ENCODE results near the gene TREML2. TPM values are rescaled to one million over a fixed set of nuclear protein-coding genes. Genes with fewer than 3 reads are reported as not detected.

The TREML2 gene
- total and polyA plus RNA-seq, 2 of the 13 experiments (the other 11 are each of a cell fraction or from before 2014, with no cell fraction given), result not detected

GRCh38 chr6:41186031-41186562 lies 14.9 kb downstream of the TREML2 start:
- Histone ChIP-seq H3K4me2 (ENCODE audit: low read depth, low read length) (no peak overlapping the region), H3K79me2 (ENCODE audit: insufficient read depth, low read length) (no peaks in the 10 kb centered on the region), H4K20me1 (ENCODE audit: insufficient read depth, low read length) (no peaks in the 10 kb centered on the region), H3K27me3 (ENCODE audit: control insufficient read depth in 1 of 2, insufficient read depth in 2 of 2, low read length in 2 of 2) (peaks cover 6 to 27% of the 10 kb centered on the region in 2 experiments; a peak in 4 of 5 replicates), H3K36me3 (replicated peaks in 1 of 2; ENCODE audit: control insufficient read depth in 1 of 2, insufficient read depth in 2 of 2, low read length in 2 of 2) (no peaks in the 10 kb centered on the region), H3K9me3 (ENCODE audit: low read length) (peaks cover 17% of the 10 kb centered on the region), H2AFZ (ENCODE audit: low read length) (no peak overlapping the region), H3K27ac (ENCODE audit: extremely low read length, insufficient read depth, low read length) (no peak overlapping the region), H3K9ac (ENCODE audit: insufficient read depth, low read depth, low read length) (no peak overlapping the region), H3K4me1 (ENCODE audit: insufficient read depth, low read length) (peaks cover under 1% of the 10 kb centered on the region; the same call in 1 of the 2 replicates), H3K4me3 (replicated peaks in 1 of 3; ENCODE audit: insufficient read depth in 1 of 3, low read depth in 2 of 3, low read length in 3 of 3) (no peak overlapping the region)
- intact Hi-C loops (cut with micrococcal nuclease; ENCODE audit: unreplicated experiment), result no loop called here
- CTCF ChIA-PET (ENCODE audit: low intra/inter-chr PET ratio, low total read pairs), result no interaction called here
- WGBS (ENCODE audit: low lambda C conversion rate), result 17% methylated on average over 10 of the region's 10 CpGs
- TF ChIP-seq ZBTB20 (CRISPR knock-in tag; IDR thresholded peaks at IDR 0.05; ENCODE audit: borderline replicate concordance, low read depth), result no peak
- TF ChIP-seq ZNF234 (CRISPR knock-in tag; conservative IDR thresholded peaks at IDR 0.05), result no peak
- TF ChIP-seq ZFP37 (CRISPR knock-in tag; IDR thresholded peaks at IDR 0.05; ENCODE audit: borderline replicate concordance), result no peak
- DNase-seq (ENCODE audit: low spot score) (no peak), ATAC-seq (no peak), FAIRE-seq (no peak)
- in situ Hi-C loops (cut with HindIII; ENCODE audit: extremely low pct_ligation_motif_present, low pct_unique_long_range_greater_than_20kb), result no loop called here
- no TSS peak for BruUV-seq (replicated peaks)
- POLR2A ChIA-PET, result no interaction called here

- Histone ChIP-seq H3K9ac (ENCODE audit: insufficient read depth, low read depth, low read length) (no peak overlapping the region), H3K79me2 (ENCODE audit: insufficient read depth, low read length) (no peaks in the 10 kb centered on the region), H3K27ac (ENCODE audit: extremely low read length, insufficient read depth, low read length) (no peak overlapping the region), H3K4me2 (ENCODE audit: low read depth, low read length) (no peak overlapping the region), H3K36me3 (replicated peaks in 1 of 2; ENCODE audit: control insufficient read depth in 1 of 2, insufficient read depth in 2 of 2, low read length in 2 of 2) (no peaks in the 10 kb centered on the region), H3K9me3 (ENCODE audit: low read length) (peaks cover 8% of the 10 kb centered on the region), H2AFZ (ENCODE audit: low read length) (no peak overlapping the region), H3K4me1 (ENCODE audit: insufficient read depth, low read length) (peaks cover 11% of the 10 kb centered on the region), H3K4me3 (replicated peaks in 1 of 3; ENCODE audit: insufficient read depth in 1 of 3, low read depth in 2 of 3, low read length in 3 of 3) (no peak overlapping the region), H3K27me3 (ENCODE audit: control insufficient read depth in 1 of 2, insufficient read depth in 2 of 2, low read length in 2 of 2) (peaks cover 6 to 27% of the 10 kb centered on the region in 2 experiments; a peak in 4 of 5 replicates), H4K20me1 (ENCODE audit: insufficient read depth, low read length) (no peaks in the 10 kb centered on the region)
- 11% methylated on average over 6 of the region's 7 CpGs for WGBS (ENCODE audit: low lambda C conversion rate)
- no TSS peak for BruUV-seq (replicated peaks)
- no peak for FAIRE-seq
- ChIA-PET POLR2A (no interaction called here), CTCF (ENCODE audit: low intra/inter-chr PET ratio, low total read pairs) (no interaction called here)
- in situ Hi-C loops (cut with HindIII; ENCODE audit: extremely low pct_ligation_motif_present, low pct_unique_long_range_greater_than_20kb) (loop anchor here (5.0 kb wide), 1 partner anchor 92 kb away; no protein-coding TSS in a partner anchor), intact Hi-C loops (cut with micrococcal nuclease; ENCODE audit: unreplicated experiment) (no loop called here)
- no peak for DNase-seq (ENCODE audit: low spot score)
- no peak for ATAC-seq
- TF ChIP-seq GATA4 (IDR thresholded peaks at IDR 0.05; ENCODE audit: borderline replicate concordance, low read depth) (no peak), TMF1 (CRISPR knock-in tag; IDR thresholded peaks at IDR 0.05; ENCODE audit: low read depth) (no peak), CENPT (CRISPR knock-in tag; IDR thresholded peaks at IDR 0.05; ENCODE audit: low read depth) (no peak), FIP1L1 (IDR thresholded peaks at IDR 0.05; ENCODE audit: borderline replicate concordance, insufficient read depth, low read depth, low read length) (no peak), KAT7 (CRISPR knock-in tag; IDR thresholded peaks at IDR 0.05; ENCODE audit: borderline replicate concordance) (no peak), ZFP37 (CRISPR knock-in tag; IDR thresholded peaks at IDR 0.05; ENCODE audit: borderline replicate concordance) (no peak), EEA1 (CRISPR knock-in tag; IDR thresholded peaks at IDR 0.05; ENCODE audit: borderline replicate concordance) (no peak), ISL2 (CRISPR knock-in tag; IDR thresholded peaks at IDR 0.05) (no peak), MAZ (IDR thresholded peaks at IDR 0.05; ENCODE audit: borderline replicate concordance, low read depth, low read length) (no peak), MAZ (CRISPR knock-in tag; IDR thresholded peaks at IDR 0.05; ENCODE audit: low read depth) (no peak), TIGD3 (CRISPR knock-in tag; IDR thresholded peaks at IDR 0.05; ENCODE audit: borderline replicate concordance) (no peak), ZNF513 (CRISPR knock-in tag; conservative IDR thresholded peaks at IDR 0.05) (no peak)
These were observed 16.2 kb downstream of the TREML2 start for GRCh38 chr6:41184761-41185160.
